ENCODE measurements around the gene NBPF10.
"Not testable (repeated sequence)": the region's sequence is repeated elsewhere in the genome, so short reads cannot be mapped to it uniquely, and the experiment has no call there.

The NBPF10 gene

GRCh38 chr1:146144465-146144864, at the start of gene NBPF10:
Gene NBPF10, minus strand, starts transcription at chr1:146144804. Its CDS starts 35 bp downstream, at chr1:146144769.
- TF ChIP-seq GATA2, GATA3 (IDR thresholded peaks at IDR 0.05; ENCODE audit: low read depth, low read length): not testable (repeated sequence)
